K562 (cell line): ENCODE data around the gene ZNF749. TPM values are rescaled to one million over a fixed set of nuclear protein-coding genes. Genes with fewer than 3 reads are reported as not detected.

Experiments used
- ATAC-seq: fragments of 200-7000 bp; cut with Tn5 transposase; 3 replicates; pipeline ENCODE4 v1.9.1; 2020; ENCODE audit warnings: moderate library complexity
- BruUV-seq: library from RNA; stranded (reverse); fragments of 400-500 nt; replicated peaks from 2 replicates; lab custom pipeline; 2021; lab: Mats Ljungman, UMichigan
- CTCF ChIA-PET: fragments of 300-600 bp; formaldehyde crosslinking; extraction: SDS; loops from one replicate; lab custom pipeline; 2021; ENCODE audit warnings: low intra/inter-chr PET ratio; lab: Yijun Ruan, JAX
- POLR2A ChIA-PET: fragments of 300-600, 350-650 bp; sonication (Branson Sonifier 250); formaldehyde crosslinking; extraction: SDS; loops from one replicate; lab custom pipeline; 2021; ENCODE audit warnings: antibody characterized with exemption, inconsistent platforms; lab: Yijun Ruan, JAX
- DNase-seq, 4 experiments: peaks; one replicate each; pipeline versions ENCODE4 v3.0.0 to v3.0.0-alpha.2; 2011 to 2018; ENCODE audit warnings: low spot score in 3 of 4, mixed read lengths in 3 of 4; ENCODE audit errors: extremely low read depth in 1 of 4
- FAIRE-seq: peaks from 2 replicates; lab custom pipeline; 2011; peaks lifted over from hg19 to GRCh38; lab: Jason Lieb, UNC
- H2AFZ ChIP-seq: 2 replicates; pipeline ENCODE4 v1.6.0; 2011; ENCODE audit warnings: low read depth, low read length, control low read depth, inconsistent platforms
- H3K27ac ChIP-seq: fragments of 200-600 bp; 3 replicates; pipeline ENCODE4 v1.8.0; 2011; ENCODE audit warnings: low read depth, mild to moderate bottlenecking, control low read depth, inconsistent platforms, low read length, moderate library complexity, mixed read lengths; ENCODE audit errors: extremely low read depth
- H3K27me3 ChIP-seq, 2 experiments: fragments of 300-600 bp in 1 of 2; 2 replicates in 1 of 2; 3 replicates in 1 of 2; pipeline versions ENCODE4 v1.6.0 to v1.8.0; 2011; ENCODE audit warnings: inconsistent platforms in 2 of 2, low read length in 2 of 2, mild to moderate bottlenecking in 1 of 2, mixed read lengths in 1 of 2, moderate library complexity in 1 of 2; ENCODE audit not compliant: control insufficient read depth in 2 of 2, insufficient read depth in 2 of 2
- H3K36me3 ChIP-seq: fragments of 300-600 bp; 3 replicates; pipeline ENCODE4 v1.8.0; 2011; ENCODE audit warnings: mild to moderate bottlenecking, low read length, inconsistent platforms; ENCODE audit not compliant: control insufficient read depth, insufficient read depth
- H3K4me1 ChIP-seq, 2 experiments: fragments of 200-600 bp in 1 of 2; replicated peaks in 1 of 2; 2 replicates in 1 of 2; 3 replicates in 1 of 2; pipeline versions ENCODE4 v1.5.1 to v1.8.0; 2011; ENCODE audit warnings: inconsistent platforms in 2 of 2, low read length in 2 of 2, mild to moderate bottlenecking in 1 of 2, mixed read lengths in 1 of 2, moderate library complexity in 1 of 2; ENCODE audit not compliant: control insufficient read depth in 2 of 2, insufficient read depth in 2 of 2
- H3K4me2 ChIP-seq: 2 replicates; pipeline ENCODE4 v1.6.1; 2011; ENCODE audit warnings: low read length, control low read depth, inconsistent platforms, mixed read lengths; ENCODE audit not compliant: insufficient read depth
- H3K4me3 ChIP-seq: fragments of 200-600 bp; sonication (generic), shearing (Covaris generic); 2 replicates; pipeline ENCODE4 v1.5.1; 2016; ENCODE audit warnings: control low read depth, inconsistent platforms
- H3K79me2 ChIP-seq: fragments of 200-600 bp; 3 replicates; pipeline ENCODE4 v1.8.0; 2011; ENCODE audit warnings: low read length, inconsistent platforms; ENCODE audit not compliant: control insufficient read depth, insufficient read depth
- H3K9ac ChIP-seq, 2 experiments: 2 replicates each; pipeline versions ENCODE4 v1.6.0 to v1.6.1; 2011; ENCODE audit warnings: low read depth in 2 of 2, low read length in 2 of 2, control low read depth in 1 of 2, inconsistent platforms in 1 of 2, mild to moderate bottlenecking in 1 of 2, mixed read lengths in 1 of 2; ENCODE audit not compliant: insufficient read depth in 1 of 2
- H3K9me1 ChIP-seq: one replicate; pipeline ENCODE4 v1.6.0; 2011; ENCODE audit warnings: inconsistent platforms, mild to moderate bottlenecking, low read length, moderate library complexity; ENCODE audit not compliant: control insufficient read depth, insufficient read depth
- H3K9me3 ChIP-seq: replicated peaks from 2 replicates; pipeline ENCODE4 v1.5.1; 2011; ENCODE audit warnings: low read depth, low read length, inconsistent platforms; ENCODE audit not compliant: control insufficient read depth, insufficient read depth
- H4K20me1 ChIP-seq: replicated peaks from 2 replicates; pipeline ENCODE4 v1.6.1; 2011; ENCODE audit warnings: low read length, inconsistent platforms, mixed read lengths; ENCODE audit not compliant: control insufficient read depth, insufficient read depth
- CC2D1A ChIP-seq: fragments of 450-650 bp; IDR thresholded peaks from 2 replicates; pipeline ENCODE4 v1.6.1; 2017; ENCODE audit warnings: mild to moderate bottlenecking
- DPF2 ChIP-seq: fragments of 450-650 bp; IDR thresholded peaks from 2 replicates; pipeline ENCODE4 v1.6.1; 2016
- SIN3B ChIP-seq: fragments of 450-650 bp; IDR thresholded peaks from 2 replicates; pipeline ENCODE4 v1.6.1; 2017; ENCODE audit warnings: low read depth, mild to moderate bottlenecking, moderate library complexity
- SMC3 ChIP-seq: conservative IDR thresholded peaks from 2 replicates; pipeline ENCODE4 v1.6.1; 2011; ENCODE audit warnings: low read depth, low read length, improper control_type of control experiment; ENCODE audit not compliant: insufficient read depth
- SOX6 ChIP-seq: fragments of 450-650 bp; IDR thresholded peaks from 2 replicates; pipeline ENCODE4 v1.6.1; 2014; ENCODE audit warnings: mild to moderate bottlenecking
- ZNF121 ChIP-seq: sonication (generic); formaldehyde crosslinking; conservative IDR thresholded peaks from 2 replicates; pipeline ENCODE4 v1.8.0; 2022; ENCODE audit warnings: missing genetic modification reagents
- ZNF518B ChIP-seq: fragments of 250-450 bp; sonication (Bioruptor Pico); IDR thresholded peaks from 2 replicates; pipeline ENCODE4 v1.5.0; 2021; ENCODE audit warnings: mild to moderate bottlenecking, moderate library complexity
- WGBS: fragments of 100-300 bp; shearing (Covaris generic); methylation state at CpG from one replicate; pipeline ENCODE4 v1.1.6; 2016; ENCODE audit warnings: low coverage, mixed read lengths; ENCODE audit not compliant: insufficient coverage; ENCODE audit errors: missing lambda C conversion rate; 5-methylcytosine and 5-hydroxymethylcytosine counted together
- in situ Hi-C: fragments of 300-500 bp; cut with MboI; formaldehyde crosslinking; loops from 4 replicates; pipeline ENCODE4 v1.15.0; 2018; ENCODE audit warnings: inconsistent platforms, mixed read lengths
- intact Hi-C: fragments of 100-400 bp; cut with micrococcal nuclease; formaldehyde crosslinking; loops from 2 replicates; pipeline ENCODE4 v1.14.2; 2022
- polyA plus RNA-seq, 8 experiments: library from polyadenylated mRNA; depleted of rRNA in 4 of 8; stranded (reverse) in 5 of 8; unstranded in 3 of 8; fragments of >200 nt; fragmentation: Nextera tagmentation in 2 of 8; fragmentation: Illumina TruSeq in 1 of 8; extraction: Ambion mirVana in 2 of 8; extraction: Trizol in 1 of 8; gene quantifications; 2 replicates each; pipeline versions ENCODE4 v1.2.1 to v1.2.3, GENCODE V29; 2011 to 2014; ENCODE audit warnings: inconsistent platforms in 1 of 8, missing spikeins in 1 of 8
- total RNA-seq, 7 experiments: library from RNA; depleted of rRNA in 6 of 7; stranded (reverse); fragments of >200 nt in 6 of 7; fragmentation: Illumina TruSeq in 2 of 7; extraction: Trizol in 2 of 7; gene quantifications; 2 replicates each; pipeline versions ENCODE4 v1.2.1 to v1.2.3, GENCODE V29; 2011 to 2021; ENCODE audit warnings: low replicate concordance in 1 of 7
- TF ChIP-seq, protein P1 (sequence below): fragments of 250-450 bp; sonication (Bioruptor Pico); IDR thresholded peaks from 2 replicates; pipeline ENCODE4 v1.6.1; 2021; ENCODE audit warnings: mild to moderate bottlenecking
- TF ChIP-seq, protein P2 (sequence below): fragments of 250-450 bp; sonication (Bioruptor Pico); IDR thresholded peaks from 2 replicates; pipeline ENCODE4 v1.8.0; 2021; ENCODE audit warnings: borderline replicate concordance, mild to moderate bottlenecking, moderate library complexity; ENCODE audit not compliant: poor library complexity, severe bottlenecking

Gene ZNF749
- total and polyA plus RNA-seq, 9 of the 15 experiments (the other 6 are each of a cell fraction or from before 2014, with no cell fraction given) = 5.3 to 33.2 (median 15.0) TPM

DNA sequence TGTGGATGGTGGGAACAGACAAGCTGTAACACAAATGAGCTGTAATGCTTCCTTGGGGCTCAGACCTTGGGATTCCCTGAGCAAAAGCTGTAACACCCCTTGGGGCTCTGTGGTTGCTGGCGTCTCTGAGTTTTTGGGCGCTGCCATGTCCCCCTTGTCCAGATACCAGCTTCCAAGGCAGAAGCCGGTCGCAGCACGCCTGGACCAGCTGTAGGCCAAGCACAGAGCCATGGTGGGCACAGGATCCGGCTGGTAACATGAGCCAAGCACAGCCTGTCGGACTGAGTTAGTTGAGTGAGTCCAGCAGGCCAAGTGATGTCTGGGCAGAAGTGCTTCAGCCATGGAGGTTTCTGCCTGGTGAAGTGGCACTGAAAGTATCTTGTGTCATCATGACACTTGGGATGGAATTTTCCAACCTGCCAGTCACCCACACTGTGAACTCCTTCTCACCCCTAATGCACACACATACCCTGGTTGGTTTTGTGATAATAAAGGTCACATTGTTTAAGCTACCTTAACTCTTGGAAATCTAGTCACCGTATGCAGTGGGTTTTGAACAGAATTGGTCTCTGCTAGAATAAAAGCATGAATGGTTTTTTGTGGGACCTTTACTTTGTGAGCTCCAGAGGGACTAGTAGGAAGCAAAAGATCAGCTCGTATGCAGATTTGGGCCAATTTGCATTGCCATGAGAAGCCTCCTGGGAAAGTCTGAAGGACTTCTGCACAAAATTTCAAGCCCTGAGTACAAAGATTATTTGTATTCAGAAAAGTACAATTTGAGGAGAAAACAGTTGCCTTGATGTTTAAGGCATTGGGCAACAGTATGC is 31.2 kb upstream of the ZNF749 start:
- ChIA-PET POLR2A (interaction anchor here (0.7 to 1.3 kb wide), 3 partner anchors 8 to 21 kb away, joined by 3 to 7 read pairs (median 6); partner anchors contain the start of gene ZNF17), CTCF (no interaction called here)
- no peak for ATAC-seq
- 5% methylated on average over 9 of the region's 9 CpGs for WGBS
- Histone ChIP-seq H3K4me3 (no peak overlapping the region), H2AFZ (no peak overlapping the region), H3K9ac (no peak overlapping the region), H3K9me3 (no peaks in the 10 kb centered on the region; the same call in 1 of the 2 replicates), H4K20me1 (no peaks in the 10 kb centered on the region), H3K4me1 (no peaks in the 10 kb centered on the region), H3K79me2 (no peaks in the 10 kb centered on the region), H3K27ac (no peak overlapping the region), H3K36me3 (peaks cover 3% of the 10 kb centered on the region; the same call in 1 of the 3 replicates), H3K4me2 (no peak overlapping the region), H3K9me1 (no peaks in the 10 kb centered on the region), H3K27me3 (no peaks in the 10 kb centered on the region)
- BruUV-seq = no TSS peak
- DNase-seq = no peak
- TF ChIP-seq SIN3B (no peak), DPF2 (no peak)
- FAIRE-seq = no peak
- intact Hi-C loops = no loop called here
- in situ Hi-C loops = no loop called here

- CTCF ChIA-PET = interaction anchor here (0.7 kb wide), 1 partner anchor 600 kb away, joined by 3 read pairs; no protein-coding TSS in a partner anchor
- H3K27me3 ChIP-seq = no peaks in the 10 kb centered on the region
- H3K79me2 ChIP-seq = peaks cover 6% of the 10 kb centered on the region
- H3K4me3 ChIP-seq = no peak overlapping the region
- POLR2A ChIA-PET = interaction anchor here (0.6 kb wide), 1 partner anchor 416 kb away, joined by 4 read pairs; no protein-coding TSS in a partner anchor
- no peak overlapping the region for H2AFZ ChIP-seq
- no peak overlapping the region for H3K4me2 ChIP-seq
- DNase-seq = peak; percentile 64 to 72 (median 66)
- 3% methylated on average over 8 of the region's 8 CpGs for WGBS
- peak; percentile 46 for FAIRE-seq
- no peak overlapping the region for H3K9ac ChIP-seq
- peaks cover 0 to 5% of the 10 kb centered on the region in 2 experiments; a peak in 1 of 5 replicates for H3K4me1 ChIP-seq
- H3K9me3 ChIP-seq = no peaks in the 10 kb centered on the region
- BruUV-seq = no TSS peak
- H4K20me1 ChIP-seq = no peaks in the 10 kb centered on the region
- peak; percentile 71 for ATAC-seq
- intact Hi-C loops = no loop called here
- H3K9me1 ChIP-seq = no peaks in the 10 kb centered on the region
- in situ Hi-C loops = no loop called here
- H3K36me3 ChIP-seq = no peaks in the 10 kb centered on the region
- no peak overlapping the region for H3K27ac ChIP-seq
- TF ChIP-seq, protein P1, sequence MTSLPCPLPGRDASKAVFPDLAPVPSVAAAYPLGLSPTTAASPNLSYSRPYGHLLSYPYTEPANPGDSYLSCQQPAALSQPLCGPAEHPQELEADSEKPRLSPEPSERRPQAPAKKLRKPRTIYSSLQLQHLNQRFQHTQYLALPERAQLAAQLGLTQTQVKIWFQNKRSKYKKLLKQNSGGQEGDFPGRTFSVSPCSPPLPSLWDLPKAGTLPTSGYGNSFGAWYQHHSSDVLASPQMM (CRISPR knock-in tag) = no peak
- no peak for TF ChIP-seq ZNF121 (CRISPR knock-in tag)
- no peak for TF ChIP-seq ZNF518B (CRISPR knock-in tag)
- 0 out of 2 replicates have a peak, but pooled peaks have one; percentile 32 for TF ChIP-seq CC2D1A
- TF ChIP-seq, protein P2, sequence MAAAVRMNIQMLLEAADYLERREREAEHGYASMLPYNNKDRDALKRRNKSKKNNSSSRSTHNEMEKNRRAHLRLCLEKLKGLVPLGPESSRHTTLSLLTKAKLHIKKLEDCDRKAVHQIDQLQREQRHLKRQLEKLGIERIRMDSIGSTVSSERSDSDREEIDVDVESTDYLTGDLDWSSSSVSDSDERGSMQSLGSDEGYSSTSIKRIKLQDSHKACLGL (CRISPR knock-in tag) = no peak
- no peak for TF ChIP-seq SOX6
- peak; percentile 67 for TF ChIP-seq SMC3
Observed at GRCh38 chr19:57406516-57407123, 28.5 kb upstream of the ZNF749 start.
